CD4-positive, alpha-beta T cell treated with Interleukin-6 at 100 ng/mL for 8 hours (primary cell): ENCODE data around the gene CEACAM21.

Experiments used
- DNase-seq: peaks from one replicate; pipeline ENCODE4 v3.0.0-alpha.2; 2020; ENCODE audit warnings: mixed read lengths, low spot score

The CEACAM21 gene

GRCh38 chr19:41587101-41587837 lies 11.3 kb downstream of the CEACAM21 start:
- no peak for DNase-seq

DNA sequence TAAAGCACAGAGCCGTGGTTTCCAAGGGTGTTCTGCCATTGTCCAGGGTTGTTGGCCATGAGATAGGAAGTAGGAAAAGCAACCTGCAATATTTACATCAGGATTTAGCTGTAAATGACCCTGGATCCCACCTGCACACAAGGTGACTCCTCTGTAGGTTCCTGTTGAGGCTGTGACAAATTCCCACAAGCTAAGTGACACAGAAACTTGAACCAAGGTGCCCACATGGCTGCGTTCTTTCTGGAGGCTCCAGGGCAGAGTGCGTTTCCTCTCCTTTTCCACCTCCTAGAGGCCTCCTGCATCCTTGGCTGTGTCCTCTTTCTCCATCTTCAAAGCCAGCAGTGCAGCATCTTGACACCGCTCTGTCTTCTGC lies 11.9 kb downstream of the CEACAM21 start:
- no peak for DNase-seq

DNA sequence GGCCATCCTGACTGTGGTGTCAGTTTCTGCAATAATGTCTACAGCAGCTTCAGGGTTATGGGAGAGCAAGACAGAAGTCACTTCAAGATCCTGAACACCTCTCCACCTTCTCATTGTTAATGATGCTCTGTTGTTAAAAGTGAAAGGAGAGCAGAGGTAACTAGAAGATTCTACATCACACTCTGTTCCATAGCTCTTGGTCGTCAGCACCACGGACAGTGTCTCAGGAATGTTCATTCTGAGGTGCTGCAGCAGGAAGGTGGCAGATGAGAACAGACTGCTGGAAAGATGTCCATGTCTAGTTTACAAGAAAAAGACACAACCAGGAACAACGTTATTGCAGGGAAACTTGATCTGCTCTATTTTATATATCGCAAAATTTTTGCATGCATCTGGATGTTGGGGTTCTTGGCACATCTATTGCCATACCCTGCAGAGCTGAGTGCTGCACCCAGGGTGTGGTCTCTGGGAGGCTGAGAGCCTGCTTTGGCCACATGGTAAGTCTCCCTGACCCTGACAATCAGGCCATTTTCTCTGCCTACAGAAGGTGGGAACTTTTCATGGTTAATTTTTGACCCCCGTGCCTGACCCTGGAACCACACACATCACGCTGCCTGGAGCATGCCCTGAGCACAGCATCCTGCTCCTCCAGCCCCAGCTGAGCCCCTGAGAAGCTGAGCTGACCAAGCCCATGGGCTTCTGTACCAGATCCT lies 12.7 kb downstream of the CEACAM21 start:
- no peak for DNase-seq

GRCh38 chr19:41589371-41589770 lies 13.4 kb downstream of the CEACAM21 start:
- no peak for DNase-seq

DNA sequence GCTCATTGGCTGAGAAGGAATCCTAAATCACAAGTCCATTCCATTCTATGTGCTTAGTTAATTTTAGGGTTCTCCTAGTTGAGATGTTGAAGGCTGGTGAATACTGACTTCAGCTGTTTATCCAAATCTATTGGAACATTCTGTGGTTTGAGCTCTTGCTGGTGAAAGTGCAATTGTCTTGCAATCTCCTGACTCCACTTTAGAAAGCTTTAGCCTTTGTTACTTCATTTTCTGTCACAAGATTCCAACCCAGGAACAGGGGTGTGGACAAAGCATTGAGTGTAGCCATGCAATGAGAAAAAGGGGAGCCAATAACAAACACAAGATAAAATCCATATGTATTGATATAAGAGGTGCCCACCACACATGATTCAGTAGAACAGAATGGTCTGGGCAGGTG lies 15.0 kb downstream of the CEACAM21 start:
- DNase-seq = no peak

- DNase-seq = no peak
Measured at GRCh38 chr19:41591951-41592562, 16.1 kb downstream of the CEACAM21 start.

GRCh38 chr19:41595258-41595889 lies 19.4 kb downstream of the CEACAM21 start:
- DNase-seq = peak; percentile 81

DNA sequence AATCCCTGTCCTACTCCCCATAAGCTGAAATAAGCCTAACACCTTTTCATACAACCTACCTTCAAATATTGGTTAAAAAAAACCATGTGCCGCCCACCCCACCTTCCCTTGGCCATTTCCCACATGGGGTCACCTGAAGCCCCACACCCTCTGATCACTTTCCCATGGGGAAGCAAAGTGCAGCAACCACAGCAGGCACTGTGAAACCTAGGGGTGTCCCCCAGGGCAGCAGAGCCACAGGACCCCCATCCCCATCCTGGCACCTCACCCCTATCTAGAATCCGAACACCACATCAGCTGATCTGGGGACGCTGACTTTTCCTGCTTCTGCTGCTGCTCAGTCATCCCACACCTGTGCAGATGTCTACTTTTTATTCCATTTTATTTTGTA lies 19.9 kb downstream of the CEACAM21 start:
- DNase-seq = no peak

DNA sequence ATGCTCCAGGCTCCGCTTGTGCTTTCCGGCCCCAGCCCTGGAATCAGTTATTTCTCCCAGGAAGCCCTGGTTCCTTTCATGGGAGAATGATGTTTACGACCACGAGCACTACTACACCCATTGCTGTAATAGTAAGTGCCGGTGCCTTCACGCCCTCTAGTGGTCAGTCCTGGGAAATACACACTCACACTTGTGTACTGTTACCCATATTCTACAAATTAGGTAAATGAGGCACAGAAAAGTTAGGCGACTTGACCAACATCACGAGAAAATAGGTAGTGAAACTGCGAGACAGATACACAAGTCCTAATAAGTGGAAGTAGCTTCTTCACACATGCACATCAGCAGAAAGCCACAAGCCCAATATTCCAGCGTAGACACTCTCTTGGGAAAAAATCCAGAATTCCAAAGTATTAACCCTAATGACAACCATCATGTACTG lies 21.7 kb downstream of the CEACAM21 start:
- DNase-seq = peak; percentile 78

- DNase-seq = no peak
Measured at GRCh38 chr19:41599175-41599966, 23.4 kb downstream of the CEACAM21 start.

GRCh38 chr19:41601771-41602170 lies 25.8 kb downstream of the CEACAM21 start:
- no peak for DNase-seq

DNA sequence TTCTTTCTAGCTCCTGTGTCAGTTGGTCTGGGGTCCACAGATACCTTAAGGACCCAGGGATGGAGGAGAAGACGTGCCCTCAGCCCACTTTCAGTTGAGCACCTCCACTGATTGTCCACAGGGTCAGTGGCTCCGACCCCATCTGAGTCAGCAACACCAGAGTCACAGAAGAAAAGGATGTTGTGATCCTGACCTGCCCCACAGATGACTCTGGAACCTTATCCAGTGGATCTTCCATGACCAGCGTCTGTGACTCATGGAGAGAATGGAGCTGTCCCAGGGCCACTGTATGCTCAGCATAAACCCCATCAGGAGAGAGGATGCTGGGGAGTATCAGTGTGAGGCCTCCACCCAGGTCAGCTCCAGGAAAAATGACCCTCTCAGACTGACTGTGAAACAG lies 28.9 kb downstream of the CEACAM21 start:
- no peak for DNase-seq

- DNase-seq = no peak
Measured at GRCh38 chr19:41606215-41606837, 30.4 kb downstream of the CEACAM21 start.

GRCh38 chr19:41607668-41608067 lies 31.7 kb downstream of the CEACAM21 start:
- no peak for DNase-seq

DNA sequence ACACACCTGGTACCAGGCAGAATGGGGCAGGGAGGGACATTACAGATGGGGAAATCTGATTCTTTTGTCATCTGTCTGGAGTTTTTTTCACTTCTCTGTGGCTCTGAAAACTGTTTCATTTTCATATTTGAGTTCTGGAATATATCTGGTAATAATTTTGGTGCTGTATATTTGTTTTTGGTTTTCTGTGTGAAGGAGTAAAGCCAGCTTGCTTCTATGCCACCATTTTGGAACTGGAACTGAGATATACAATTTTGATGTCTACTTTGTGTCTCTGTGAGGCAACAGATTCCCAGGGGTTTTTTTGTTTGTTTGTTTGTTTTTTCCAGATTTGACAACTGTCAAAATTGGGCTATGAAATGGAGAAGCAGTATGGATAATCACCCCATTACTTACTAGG lies 34.8 kb downstream of the CEACAM21 start:
- DNase-seq = no peak

GRCh38 chr19:41612483-41612882 lies 36.5 kb downstream of the CEACAM21 start:
- no peak for DNase-seq

- DNase-seq = no peak
Measured at GRCh38 chr19:41615207-41615606, 39.2 kb downstream of the CEACAM21 start.

DNA sequence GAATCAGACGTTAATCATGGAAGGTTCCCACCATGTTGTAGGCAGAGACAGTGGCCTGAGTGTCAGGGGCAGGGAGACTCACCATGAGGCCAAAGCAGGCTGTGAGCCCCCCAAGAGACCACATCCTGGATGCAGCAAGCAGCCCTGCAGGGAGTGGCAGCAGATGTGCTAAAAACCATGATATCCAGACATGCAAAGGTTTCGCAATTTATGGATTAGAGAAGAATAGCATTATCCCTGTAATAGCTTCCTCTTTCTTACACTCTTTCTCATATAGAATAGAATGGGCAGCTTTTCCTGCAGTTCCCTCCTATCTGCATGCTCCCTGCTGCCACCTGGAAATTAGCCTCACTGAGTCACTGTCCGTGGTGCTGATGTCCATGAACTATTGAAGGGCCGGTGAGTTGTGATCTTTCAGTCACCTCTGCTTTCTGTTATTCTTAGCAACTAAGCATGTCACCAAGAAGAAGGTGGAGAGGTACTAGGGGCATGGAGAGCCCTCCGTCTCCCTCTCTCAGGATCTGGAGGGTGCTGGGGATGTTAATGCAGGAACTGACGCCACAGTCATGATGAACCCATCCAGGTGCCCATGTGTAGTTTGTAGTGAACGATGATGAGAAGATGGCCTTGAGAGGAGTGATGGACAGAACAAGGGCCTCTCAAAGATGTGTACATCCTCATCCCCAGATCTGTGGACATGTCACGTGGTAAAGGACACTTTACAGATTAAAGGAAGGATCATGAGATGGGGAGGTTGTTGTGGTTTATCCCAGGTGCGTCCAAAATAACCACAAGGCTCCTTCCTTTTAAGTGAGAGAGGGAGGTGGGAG lies 41.0 kb downstream of the CEACAM21 start:
- no peak for DNase-seq

- DNase-seq = no peak
Measured at GRCh38 chr19:41617941-41618730, 42.2 kb downstream of the CEACAM21 start.
